ENCODE results near the gene RORC.

- TF ChIP-seq CTCF (conservative IDR thresholded peaks at IDR 0.05 in 1 of 2, IDR thresholded peaks at IDR 0.05 in 1 of 2; ENCODE audit: low read depth in 1 of 2, low read length in 2 of 2): no peak
- TF ChIP-seq EZH2 (IDR thresholded peaks at IDR 0.05; ENCODE audit: low read length, missing control alignments): no peak
These were observed 22.2 kb downstream of the RORC start for GRCh38 chr1:151809290-151809984.

Data from fibroblast of lung (primary cell).